Heart left ventricle (tissue), 16 donors: Measurements from ENCODE around the gene KRT36. TPM values are rescaled to one million over a fixed set of nuclear protein-coding genes. Genes with fewer than 3 reads are reported as not detected.

Source experiments
- ATAC-seq, 4 donors: fragments of 200-7000 bp; cut with Tn5 transposase; one replicate each; pipeline ENCODE4 v1.9.1; 2020 to 2022; ENCODE audit warnings: moderate library complexity in 4 of 4, mild to moderate bottlenecking in 3 of 4, moderate number of reproducible peaks in 1 of 4
- DNase-seq, 5 donors: peaks; one replicate each; pipeline ENCODE4 v3.0.0-alpha.2; 2020
- H3K27ac ChIP-seq, 12 donors: fragments of 200-600 bp; sonication (generic) in 4 of 12; one replicate each; pipeline versions ENCODE4 v1.5.0 to v1.8.0; 2016 to 2022; ENCODE audit warnings: mild to moderate bottlenecking in 2 of 12
- H3K27me3 ChIP-seq, 9 donors: fragments of 200-600 bp; sonication (generic) in 2 of 9; one replicate each; pipeline versions ENCODE4 v1.5.1 to v1.8.0; 2016 to 2022; ENCODE audit warnings: mild to moderate bottlenecking in 3 of 9
- H3K36me3 ChIP-seq, 9 donors: fragments of 200-600 bp; sonication (generic) in 2 of 9; one replicate each; pipeline versions ENCODE4 v1.5.0 to v1.8.0; 2018 to 2022; ENCODE audit warnings: mild to moderate bottlenecking in 2 of 9
- H3K4me1 ChIP-seq, 12 donors: fragments of 200-600 bp; sonication (generic) in 4 of 12; one replicate each; pipeline versions ENCODE4 v1.5.0 to v1.8.0; 2016 to 2022; ENCODE audit warnings: mild to moderate bottlenecking in 3 of 12
- H3K4me3 ChIP-seq, 12 donors: fragments of 200-600 bp; sonication (generic) in 4 of 12; one replicate each; pipeline versions ENCODE4 v1.5.0 to v1.8.0; 2017 to 2022; ENCODE audit warnings: mild to moderate bottlenecking in 9 of 12, moderate library complexity in 4 of 12
- H3K9me3 ChIP-seq, 12 donors: fragments of 200-600 bp; sonication (generic) in 4 of 12; one replicate each; pipeline versions ENCODE4 v1.5.0 to v1.8.0; 2016 to 2022; ENCODE audit warnings: mild to moderate bottlenecking in 1 of 12
- CTCF ChIP-seq, 12 donors: fragments of 200-600 bp; sonication (generic) in 4 of 12; IDR thresholded peaks; one replicate each; pipeline versions ENCODE4 v1.5.0 to v1.8.0; 2018 to 2022; ENCODE audit warnings: antibody characterized with exemption in 12 of 12, mild to moderate bottlenecking in 5 of 12
- POLR2A ChIP-seq, 2 donors: fragments of 450-650 bp; IDR thresholded peaks; one replicate each; pipeline ENCODE4 v1.6.1; 2017; ENCODE audit warnings: antibody characterized with exemption in 2 of 2, mild to moderate bottlenecking in 2 of 2, moderate library complexity in 2 of 2
- WGBS, 4 donors: extraction: QIAGEN DNeasy Blood & Tissue Kit in 2 of 4; methylation state at CpG; one replicate each; pipeline versions ENCODE4 v1.1.5 to v1.1.7; 2013 to 2018; 5-methylcytosine and 5-hydroxymethylcytosine counted together
- intact Hi-C, 10 donors: fragments of 100-400 bp; cut with DNase I; formaldehyde crosslinking; loops; one replicate each; pipeline versions ENCODE4 v1.11.1 to v1.14.2; 2022
- polyA plus RNA-seq, 2 donors: library from polyadenylated mRNA; stranded (reverse); fragments of 200-250 nt; gene quantifications; one replicate each; pipeline ENCODE4 v1.2.3, GENCODE V29; 2013
- total RNA-seq, 9 donors: library from RNA; depleted of rRNA in 2 of 9; stranded (reverse); fragments of >200 nt in 2 of 9; fragmentation: NEBNext Ultra II Directional in 3 of 9; extraction: Animal tissue kit (Norgen Biotek cat#: 25700) in 3 of 9; gene quantifications; one replicate each; pipeline versions ENCODE4 v1.1.0 to v1.2.4, GENCODE V29; 2016 to 2023
- donor health status: ischemic (EF 13 %, LVEDD 7.1; RV severe dilation, severe dysfunction).
- donor health status: healthy with polysubstance abuse.
- donor health status: DM: no; HTN: yes; CAD: no.
- donor health status: DM: no; HTN: no; CAD: no.
- donor health status: ischemic (EF 25% LVEDD 6.9; RV normal size, moderate dysfunction).
- donor health status: ischemic (EF 25% LVEDD 5.7; RV mildly dilated, moderate dysfunction).
- donor health status: healthy.
- donor health status: DM: yes; HTN: yes; CAD: no.
- donor health status: ischemic (EF 35%, LVEDD 5.7; RV mildly dilated, moderate dysfunction).
- donor health status: nonischemic (EF 11% LVEDD 7.7; RV severe dilation, severe dysfunction).
- donor health status: DM: yes; HTN: yes; CAD: no.
- donor health status: PGD.
- donor health status: ischemic (EF 29% LVEDD 5.4; RV normal size, mild dysfunction).
- donor health status: nonischemic (EF 23%, LVEDD 6.1; RV moderate dilation, normal function).

The KRT36 gene
- total and polyA plus RNA-seq, 11 donors: not detected

DNA sequence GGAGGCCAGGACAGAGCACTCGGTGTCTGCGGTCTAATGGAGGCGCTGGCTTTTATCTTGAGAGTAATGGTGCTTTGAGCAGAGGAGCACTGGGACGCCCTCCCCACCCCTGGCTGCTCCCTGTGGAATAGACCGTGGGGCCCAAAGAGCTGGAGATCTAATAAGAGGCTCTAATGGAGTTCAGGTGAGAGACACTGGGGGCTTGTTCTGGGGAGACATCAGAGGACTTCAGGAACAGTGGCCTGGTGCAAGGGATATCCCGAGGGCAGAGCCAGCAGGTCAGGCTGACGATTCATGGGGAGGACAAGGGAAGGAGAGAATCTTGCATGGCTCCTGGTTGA is 47.9 kb upstream of the KRT36 start:
- no peak overlapping the region for H3K4me3 ChIP-seq
- H3K27ac ChIP-seq: no peak overlapping the region
- TF ChIP-seq POLR2A (IDR thresholded peaks at IDR 0.05): no peak
- TF ChIP-seq CTCF (IDR thresholded peaks at IDR 0.05): no peak
- no peaks in the 10 kb centered on the region for H3K4me1 ChIP-seq
- peaks cover 0 to 38% (median 9%) of the 10 kb centered on the region in 9 donors for H3K27me3 ChIP-seq
- 67 to 79% (median 76%) methylated on average over 7 of the region's 7 CpGs for WGBS, 4 donors
- no peaks in the 10 kb centered on the region for H3K36me3 ChIP-seq
- intact Hi-C loops: no loop called here
- no peaks in the 10 kb centered on the region for H3K9me3 ChIP-seq
- ATAC-seq (peak in 1 of 4 donors; percentile 36), DNase-seq (peak in 1 of 5 donors; percentile 40)

DNA sequence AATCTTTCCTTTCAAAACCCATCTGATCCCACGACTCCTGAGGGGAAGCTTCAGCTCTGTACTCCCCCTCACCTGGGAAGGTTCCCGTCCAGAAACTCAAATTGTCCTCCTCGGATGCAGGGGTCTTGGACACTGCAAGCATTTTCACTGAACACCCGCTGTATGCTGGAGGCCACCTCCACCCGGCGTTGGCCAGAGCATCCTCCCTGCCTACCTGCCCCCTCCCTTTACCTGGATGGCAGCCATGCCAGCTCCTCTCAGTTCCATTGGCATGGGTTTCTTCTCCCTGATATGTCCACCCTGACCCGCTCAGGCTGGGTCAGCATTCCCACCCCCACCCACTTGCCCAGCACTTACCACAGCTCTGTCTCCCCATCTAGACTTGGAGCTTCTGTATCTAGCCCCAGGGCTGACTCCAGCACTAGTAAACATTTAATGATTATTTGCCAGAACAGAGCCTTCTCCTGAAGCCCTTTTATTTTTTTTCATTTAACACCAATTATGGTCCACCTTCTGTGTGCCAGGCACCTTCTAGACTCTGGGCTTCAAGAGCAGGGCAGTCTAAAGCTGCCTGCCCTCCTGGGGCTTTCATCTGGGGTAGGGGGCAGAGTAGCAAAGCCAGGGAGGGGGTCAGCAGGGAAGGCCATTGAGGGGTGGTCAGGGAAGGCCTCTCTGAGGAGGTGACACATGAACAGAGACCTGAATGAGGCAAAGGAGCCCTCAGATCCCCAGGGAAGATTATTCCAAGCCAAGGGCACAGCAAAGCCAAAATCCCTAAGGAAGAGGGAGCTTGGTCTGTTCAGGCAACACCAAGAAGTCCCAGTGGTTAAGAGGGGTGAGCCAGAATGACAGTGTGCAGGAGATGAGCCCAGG is 47.3 kb upstream of the KRT36 start:
- intact Hi-C loops: no loop called here
- Histone ChIP-seq H3K4me1 (no peaks in the 10 kb centered on the region), H3K9me3 (no peaks in the 10 kb centered on the region), H3K27me3 (peaks cover 0 to 44% (median 15%) of the 10 kb centered on the region in 9 donors), H3K36me3 (no peaks in the 10 kb centered on the region), H3K27ac (no peak overlapping the region), H3K4me3 (no peak overlapping the region)
- TF ChIP-seq POLR2A (IDR thresholded peaks at IDR 0.05) (no peak), CTCF (IDR thresholded peaks at IDR 0.05) (no peak)
- peak in 1 of 5 donors; percentile 34 for DNase-seq
- no peak for ATAC-seq
- WGBS, 4 donors: 76 to 82% (median 77%) methylated on average over 7 of the region's 7 CpGs

DNA sequence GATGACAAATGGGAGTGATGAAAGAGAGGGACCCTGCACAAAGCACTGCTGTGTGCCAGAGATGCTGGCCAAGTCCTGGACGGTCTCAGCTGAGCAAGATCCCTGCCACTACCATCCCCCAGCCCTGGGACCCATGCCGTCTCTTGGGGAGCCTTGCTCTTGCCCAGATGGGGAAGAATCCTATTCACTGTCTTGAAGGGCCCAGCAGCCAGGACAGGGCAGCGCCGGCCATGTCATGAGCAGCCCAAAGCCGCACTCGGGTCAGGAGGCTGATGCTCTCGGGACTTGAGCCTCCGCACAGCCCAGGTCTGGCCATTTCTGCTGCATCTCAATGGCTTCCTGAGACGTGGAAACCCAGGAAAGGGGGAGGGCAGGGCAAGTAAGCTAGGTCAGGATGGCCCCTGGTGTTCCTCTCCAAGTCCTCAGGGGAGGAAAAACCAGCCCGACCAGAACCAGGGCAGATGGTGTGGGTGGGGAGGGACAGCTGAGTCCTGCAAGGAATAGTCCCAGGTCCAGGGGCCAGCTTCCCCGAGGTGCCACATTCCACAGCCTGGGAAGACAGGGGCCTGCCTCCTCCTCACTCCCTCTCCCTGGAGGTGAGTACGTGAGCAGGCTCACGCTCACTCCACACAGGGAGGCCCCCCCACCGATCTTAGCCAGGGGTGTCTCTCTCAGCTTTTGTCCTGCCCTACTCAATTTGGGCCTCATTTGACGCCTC is 46.2 kb upstream of the KRT36 start:
- DNase-seq (peak in 1 of 5 donors; percentile 55), ATAC-seq (no peak)
- 48 to 56% (median 51%) methylated on average over 8 to 15 of the region's 15 CpGs for WGBS, 4 donors
- intact Hi-C loops: no loop called here
- Histone ChIP-seq H3K36me3 (no peaks in the 10 kb centered on the region), H3K4me3 (no peak overlapping the region), H3K9me3 (no peaks in the 10 kb centered on the region), H3K27ac (no peak overlapping the region), H3K4me1 (no peaks in the 10 kb centered on the region), H3K27me3 (peaks cover 0 to 48% (median 18%) of the 10 kb centered on the region in 9 donors)
- TF ChIP-seq CTCF (IDR thresholded peaks at IDR 0.05) (no peak), POLR2A (IDR thresholded peaks at IDR 0.05) (no peak)

GRCh38 chr17:41534899-41535546 is 45.3 kb upstream of the KRT36 start:
- ATAC-seq (no peak), DNase-seq (peak in 1 of 5 donors; percentile 28)
- Histone ChIP-seq H3K9me3 (no peaks in the 10 kb centered on the region), H3K4me1 (no peaks in the 10 kb centered on the region), H3K4me3 (no peak overlapping the region), H3K36me3 (no peaks in the 10 kb centered on the region), H3K27ac (no peak overlapping the region), H3K27me3 (peaks cover 0 to 56% (median 27%) of the 10 kb centered on the region in 9 donors)
- WGBS, 4 donors: 69 to 72% (median 70%) methylated on average over 7 of the region's 7 CpGs
- intact Hi-C loops: no loop called here
- TF ChIP-seq CTCF (IDR thresholded peaks at IDR 0.05) (no peak), POLR2A (IDR thresholded peaks at IDR 0.05) (no peak)
